ENCODE results near the gene PCBP1. TPM values are rescaled to one million over a fixed set of nuclear protein-coding genes. Genes with fewer than 3 reads are reported as not detected.

PCBP1 gene
- total and polyA plus RNA-seq, 2 donors (not counting 1 experiment from before 2014, with no cell fraction given): 42.1 to 104 TPM

DNA sequence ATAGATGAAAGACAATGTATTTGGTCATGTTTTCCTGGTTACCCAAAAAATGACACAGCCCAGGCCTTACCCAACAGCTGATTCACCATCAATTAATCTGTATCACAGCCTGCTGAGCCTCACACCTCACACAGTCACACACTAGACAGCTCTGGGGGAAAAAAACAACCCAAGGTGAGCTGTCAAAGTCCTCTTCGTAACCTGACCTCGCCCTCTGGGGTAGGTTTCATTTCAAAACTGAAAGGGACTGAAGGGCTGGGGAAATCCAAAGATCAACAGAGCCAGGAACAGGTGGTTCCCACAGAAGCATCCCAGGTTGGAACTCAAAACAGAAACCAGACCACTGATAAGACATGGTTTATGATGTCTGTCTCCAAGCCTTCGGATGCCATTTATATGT lies 18.2 kb upstream of the PCBP1 start:
- H3K36me3 ChIP-seq (ENCODE audit: control insufficient read depth, insufficient read depth, low read length): no peaks in the 10 kb centered on the region
- H3K4me2 ChIP-seq (ENCODE audit: extremely low read depth, insufficient read depth, low read length): no peak overlapping the region
- H3K4me1 ChIP-seq (ENCODE audit: control insufficient read depth, extremely low read depth, insufficient read depth, low read length): peaks cover 4% of the 10 kb centered on the region
- no peaks in the 10 kb centered on the region for H3K27me3 ChIP-seq (ENCODE audit: control insufficient read depth, insufficient read depth, low read length)
- no peak overlapping the region for H3K27ac ChIP-seq (ENCODE audit: insufficient read depth, low read length)
- no peaks in the 10 kb centered on the region for H4K20me1 ChIP-seq (ENCODE audit: control insufficient read depth, extremely low read depth, insufficient read depth, low read length)
- H3K9me3 ChIP-seq (ENCODE audit: control insufficient read depth, insufficient read depth, low read depth, low read length): no peaks in the 10 kb centered on the region
- TF ChIP-seq, protein P1, sequence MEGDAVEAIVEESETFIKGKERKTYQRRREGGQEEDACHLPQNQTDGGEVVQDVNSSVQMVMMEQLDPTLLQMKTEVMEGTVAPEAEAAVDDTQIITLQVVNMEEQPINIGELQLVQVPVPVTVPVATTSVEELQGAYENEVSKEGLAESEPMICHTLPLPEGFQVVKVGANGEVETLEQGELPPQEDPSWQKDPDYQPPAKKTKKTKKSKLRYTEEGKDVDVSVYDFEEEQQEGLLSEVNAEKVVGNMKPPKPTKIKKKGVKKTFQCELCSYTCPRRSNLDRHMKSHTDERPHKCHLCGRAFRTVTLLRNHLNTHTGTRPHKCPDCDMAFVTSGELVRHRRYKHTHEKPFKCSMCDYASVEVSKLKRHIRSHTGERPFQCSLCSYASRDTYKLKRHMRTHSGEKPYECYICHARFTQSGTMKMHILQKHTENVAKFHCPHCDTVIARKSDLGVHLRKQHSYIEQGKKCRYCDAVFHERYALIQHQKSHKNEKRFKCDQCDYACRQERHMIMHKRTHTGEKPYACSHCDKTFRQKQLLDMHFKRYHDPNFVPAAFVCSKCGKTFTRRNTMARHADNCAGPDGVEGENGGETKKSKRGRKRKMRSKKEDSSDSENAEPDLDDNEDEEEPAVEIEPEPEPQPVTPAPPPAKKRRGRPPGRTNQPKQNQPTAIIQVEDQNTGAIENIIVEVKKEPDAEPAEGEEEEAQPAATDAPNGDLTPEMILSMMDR (conservative IDR thresholded peaks at IDR 0.05 in 1 of 2, IDR thresholded peaks at IDR 0.05 in 1 of 2; ENCODE audit: low read depth in 1 of 2, low read length in 2 of 2): no peak
- no peak for TF ChIP-seq EZH2 (IDR thresholded peaks at IDR 0.05; ENCODE audit: low read length, missing control alignments)
- H2AFZ ChIP-seq (ENCODE audit: low read length): no peak overlapping the region
- DNase-seq (ENCODE audit: low read depth in 2 of 2): peak in 1 of 2 donors; percentile 45
- H3K9ac ChIP-seq (ENCODE audit: insufficient read depth, low read length): no peak overlapping the region
- no peak overlapping the region for H3K4me3 ChIP-seq (replicated peaks in 1 of 4; ENCODE audit: control extremely low read depth in 1 of 4, insufficient read depth in 1 of 4, low read depth in 3 of 4, low read length in 4 of 4)
- H3K79me2 ChIP-seq (ENCODE audit: control insufficient read depth, insufficient read depth, low read length): no peaks in the 10 kb centered on the region

DNA sequence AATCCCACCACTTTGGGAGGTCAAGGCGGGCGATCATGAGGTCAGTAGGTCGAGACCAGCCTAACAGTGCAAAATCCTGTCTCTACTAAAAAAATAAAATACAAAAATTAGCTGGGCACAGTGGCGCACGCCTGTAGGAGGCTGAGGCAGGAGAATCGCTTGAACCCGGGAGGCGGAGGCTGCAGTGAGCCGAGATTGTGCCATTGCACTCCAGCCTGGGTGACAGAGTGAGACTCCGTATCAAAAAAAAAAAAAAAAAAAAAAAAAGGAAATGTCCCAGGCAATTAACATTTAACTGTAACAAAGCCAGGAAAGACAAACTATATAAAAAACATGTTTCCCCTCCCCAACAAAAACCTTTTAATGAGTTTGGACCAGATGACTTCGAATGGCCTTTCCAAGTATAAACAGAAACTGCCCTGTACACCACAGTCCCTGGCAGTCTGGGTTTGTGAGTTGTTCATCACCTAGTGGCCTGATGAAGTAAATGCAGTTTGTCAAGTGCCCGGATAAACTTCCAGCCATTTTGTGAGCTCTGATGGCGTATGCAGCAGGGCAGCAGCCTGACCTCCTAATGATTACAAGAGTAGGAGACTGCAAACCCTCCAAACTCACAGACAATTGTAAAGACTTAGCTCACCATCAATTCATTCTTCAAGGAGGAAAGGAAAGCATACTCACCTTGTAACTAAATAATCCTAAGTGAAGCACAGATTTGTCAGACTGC lies 16.6 kb upstream of the PCBP1 start:
- Histone ChIP-seq H3K9me3 (ENCODE audit: control insufficient read depth, insufficient read depth, low read depth, low read length) (no peaks in the 10 kb centered on the region), H3K36me3 (ENCODE audit: control insufficient read depth, insufficient read depth, low read length) (no peaks in the 10 kb centered on the region), H3K9ac (ENCODE audit: insufficient read depth, low read length) (no peak overlapping the region), H3K4me3 (replicated peaks in 1 of 4; ENCODE audit: control extremely low read depth in 1 of 4, insufficient read depth in 1 of 4, low read depth in 3 of 4, low read length in 4 of 4) (no peak overlapping the region), H2AFZ (ENCODE audit: low read length) (peak overlapping the region; percentile 99), H3K27ac (ENCODE audit: insufficient read depth, low read length) (peak overlapping the region; percentile 9), H4K20me1 (ENCODE audit: control insufficient read depth, extremely low read depth, insufficient read depth, low read length) (no peaks in the 10 kb centered on the region), H3K27me3 (ENCODE audit: control insufficient read depth, insufficient read depth, low read length) (no peaks in the 10 kb centered on the region), H3K79me2 (ENCODE audit: control insufficient read depth, insufficient read depth, low read length) (no peaks in the 10 kb centered on the region), H3K4me2 (ENCODE audit: extremely low read depth, insufficient read depth, low read length) (peak overlapping the region; percentile 51), H3K4me1 (ENCODE audit: control insufficient read depth, extremely low read depth, insufficient read depth, low read length) (peaks cover 4% of the 10 kb centered on the region)
- TF ChIP-seq EZH2 (IDR thresholded peaks at IDR 0.05; ENCODE audit: low read length, missing control alignments): no peak
- TF ChIP-seq, protein P1 (conservative IDR thresholded peaks at IDR 0.05 in 1 of 2, IDR thresholded peaks at IDR 0.05 in 1 of 2; ENCODE audit: low read depth in 1 of 2, low read length in 2 of 2): peak; percentile 97
- peak; percentile 86 to 92 for DNase-seq (ENCODE audit: low read depth in 2 of 2)

DNA sequence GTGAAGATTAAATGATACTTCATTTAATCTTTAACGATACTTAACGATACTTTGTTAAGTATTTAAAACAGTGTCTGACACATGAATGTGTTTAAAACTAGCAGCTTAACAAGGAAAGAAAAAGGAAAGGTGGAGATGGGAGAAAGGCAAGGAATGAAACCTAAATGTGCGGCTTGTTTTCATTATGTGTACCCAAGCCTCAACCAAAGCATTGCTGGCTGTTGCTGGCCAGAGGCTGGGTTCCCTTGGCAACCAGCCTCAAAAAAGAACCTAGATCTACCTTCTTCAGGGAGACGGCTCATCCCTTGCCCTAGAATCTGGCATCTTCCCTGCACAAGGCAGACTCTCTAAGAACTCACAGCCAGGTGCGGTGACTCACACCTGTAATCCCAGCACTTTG lies 13.8 kb upstream of the PCBP1 start:
- DNase-seq (ENCODE audit: low read depth in 2 of 2): no peak
- no peaks in the 10 kb centered on the region for H4K20me1 ChIP-seq (ENCODE audit: control insufficient read depth, extremely low read depth, insufficient read depth, low read length)
- TF ChIP-seq EZH2 (IDR thresholded peaks at IDR 0.05; ENCODE audit: low read length, missing control alignments): no peak
- TF ChIP-seq, protein P1 (conservative IDR thresholded peaks at IDR 0.05 in 1 of 2, IDR thresholded peaks at IDR 0.05 in 1 of 2; ENCODE audit: low read depth in 1 of 2, low read length in 2 of 2): no peak

More for the DNA sequence above, 13.8 kb upstream of the PCBP1 start:
- H3K27me3 ChIP-seq (ENCODE audit: control insufficient read depth, insufficient read depth, low read length): no peaks in the 10 kb centered on the region
- H3K4me2 ChIP-seq (ENCODE audit: extremely low read depth, insufficient read depth, low read length): no peak overlapping the region
- H3K9ac ChIP-seq (ENCODE audit: insufficient read depth, low read length): no peak overlapping the region
- H3K4me3 ChIP-seq (replicated peaks in 1 of 4; ENCODE audit: control extremely low read depth in 1 of 4, insufficient read depth in 1 of 4, low read depth in 3 of 4, low read length in 4 of 4): no peak overlapping the region
- H3K9me3 ChIP-seq (ENCODE audit: control insufficient read depth, insufficient read depth, low read depth, low read length): no peaks in the 10 kb centered on the region
- no peaks in the 10 kb centered on the region for H3K36me3 ChIP-seq (ENCODE audit: control insufficient read depth, insufficient read depth, low read length)
- no peaks in the 10 kb centered on the region for H3K79me2 ChIP-seq (ENCODE audit: control insufficient read depth, insufficient read depth, low read length)
- H3K4me1 ChIP-seq (ENCODE audit: control insufficient read depth, extremely low read depth, insufficient read depth, low read length): peaks cover 4% of the 10 kb centered on the region
- no peak overlapping the region for H2AFZ ChIP-seq (ENCODE audit: low read length)
- H3K27ac ChIP-seq (ENCODE audit: insufficient read depth, low read length): no peak overlapping the region

Data from fibroblast of lung (primary cell).